Ovary (tissue), 9 donors: ENCODE data around the gene BAZ2B. TPM values are rescaled to one million over a fixed set of nuclear protein-coding genes. Genes with fewer than 3 reads are reported as not detected.

Source experiments
- DNase-seq, 5 donors: peaks; one replicate each; pipeline ENCODE4 v3.0.0-alpha.2; 2019 to 2020
- H3K27ac ChIP-seq, 2 donors: fragments of 200-600 bp; one replicate each; pipeline versions ENCODE4 v1.5.1 to v1.8.0; 2019 to 2022
- H3K27me3 ChIP-seq: fragments of 200-600 bp; one replicate; pipeline ENCODE4 v1.8.0; 2022
- H3K36me3 ChIP-seq: fragments of 200-600 bp; sonication (generic); one replicate; pipeline ENCODE4 v1.5.1; 2019
- H3K4me1 ChIP-seq: one replicate; pipeline ENCODE4 v1.8.1; 2013; ENCODE audit warnings: mild to moderate bottlenecking, moderate library complexity; ENCODE audit not compliant: insufficient read depth
- H3K4me3 ChIP-seq: fragments of 200-600 bp; sonication (generic); one replicate; pipeline ENCODE4 v1.5.1; 2017
- H3K9me3 ChIP-seq, 2 donors: fragments of 200-600 bp in 1 of 2; sonication (generic) in 1 of 2; one replicate each; pipeline versions ENCODE4 v1.5.1 to v1.8.1; 2013 to 2019; ENCODE audit warnings: mild to moderate bottlenecking in 1 of 2, moderate library complexity in 1 of 2
- CTCF ChIP-seq, 3 donors: fragments of 450-650 bp in 2 of 3; fragments of 200-600 bp in 1 of 3; IDR thresholded peaks; one replicate each; pipeline versions ENCODE4 v1.5.1 to v1.8.0; 2016 to 2022; ENCODE audit warnings: antibody characterized with exemption in 3 of 3, mild to moderate bottlenecking in 1 of 3
- EP300 ChIP-seq: sonication (generic); formaldehyde crosslinking; IDR thresholded peaks from one replicate; pipeline ENCODE4 v1.6.1; 2017; ENCODE audit warnings: antibody characterized with exemption
- POLR2A ChIP-seq: fragments of 450-650 bp; IDR thresholded peaks from one replicate; pipeline ENCODE4 v1.6.1; 2017; ENCODE audit warnings: antibody characterized with exemption, mild to moderate bottlenecking, moderate library complexity
- WGBS, 3 donors: extraction: QIAGEN DNeasy Blood & Tissue Kit in 1 of 3; methylation state at CpG; one replicate each; pipeline versions ENCODE4 v1.1.5 to v1.1.7; 2013 to 2017; 5-methylcytosine and 5-hydroxymethylcytosine counted together
- intact Hi-C, 4 donors: fragments of 100-400 bp; cut with DNase I; formaldehyde crosslinking; loops; one replicate each; pipeline versions ENCODE4 v1.11.0 to v1.15.1; 2022 to 2023
- polyA plus RNA-seq, 2 donors: library from polyadenylated mRNA; stranded (reverse); fragments of 200-250 nt in 1 of 2; fragments of 350-450 nt in 1 of 2; fragmentation: Illumina TruSeq in 1 of 2; extraction: RNeasy Lipid Tissue Mini Kit (QIAGEN cat#74804) in 1 of 2; gene quantifications; one replicate each; pipeline ENCODE4 v1.2.3, GENCODE V29; 2013 to 2014
- total RNA-seq, 7 donors: library from RNA; depleted of rRNA in 2 of 7; stranded (reverse); fragments of >200 nt in 2 of 7; fragmentation: NEBNext Ultra II Directional in 3 of 7; extraction: Animal tissue kit (Norgen Biotek cat#: 25700) in 3 of 7; gene quantifications; one replicate each; pipeline versions ENCODE4 v1.1.0 to v1.2.4, GENCODE V29; 2016 to 2023
- donor health status: DM: no; HTN: no; CAD: no; lungs with moderate emphysema.
- donor health status: DM: no; HTN: no; CAD: no.
- donor health status: Bipolar disorder and iron deficiency.
- donor health status: DM: yes; HTN: yes; CAD: no.
- donor health status: DM: no; HTN: no; CAD: no.
- donor health status: DM: yes; HTN: yes; CAD: no.

Gene BAZ2B
- total and polyA plus RNA-seq, 9 donors: 31.8 to 131 (median 99.4) TPM

GRCh38 chr2:159620796-159621195 lies 4.4 kb upstream of the BAZ2B start:
- WGBS, 3 donors: 95 to 99% (median 99%) methylated on average over 2 of the region's 2 CpGs
- intact Hi-C loops: no loop called here
- Histone ChIP-seq H3K9me3 (no peaks in the 10 kb centered on the region), H3K27me3 (peaks cover 2% of the 10 kb centered on the region), H3K36me3 (no peaks in the 10 kb centered on the region), H3K4me1 (no peaks in the 10 kb centered on the region), H3K4me3 (no peak overlapping the region), H3K27ac (no peak overlapping the region)
- no peak for DNase-seq
- TF ChIP-seq EP300 (no peak), CTCF (IDR thresholded peaks at IDR 0.05) (no peak), POLR2A (no peak)

- Histone ChIP-seq H3K27ac (no peak overlapping the region), H3K4me3 (peak overlapping the region; percentile 72), H3K36me3 (no peaks in the 10 kb centered on the region), H3K27me3 (peaks cover 2% of the 10 kb centered on the region), H3K4me1 (no peaks in the 10 kb centered on the region), H3K9me3 (no peaks in the 10 kb centered on the region)
- DNase-seq: no peak
- intact Hi-C loops: loop anchor here in 2 of 4 donors (5.0 kb wide), 1 partner anchor 95 kb away; the partner anchor contains the start of gene MARCHF7 (in 2 of the 2)
- no peak for TF ChIP-seq CTCF (IDR thresholded peaks at IDR 0.05)
- no peak for TF ChIP-seq EP300
- TF ChIP-seq POLR2A: no peak
- WGBS, 3 donors: 14 to 30% (median 24%) methylated on average over 2 of the region's 2 CpGs
Observed at GRCh38 chr2:159617646-159618045, 1.3 kb upstream of the BAZ2B start.

DNA sequence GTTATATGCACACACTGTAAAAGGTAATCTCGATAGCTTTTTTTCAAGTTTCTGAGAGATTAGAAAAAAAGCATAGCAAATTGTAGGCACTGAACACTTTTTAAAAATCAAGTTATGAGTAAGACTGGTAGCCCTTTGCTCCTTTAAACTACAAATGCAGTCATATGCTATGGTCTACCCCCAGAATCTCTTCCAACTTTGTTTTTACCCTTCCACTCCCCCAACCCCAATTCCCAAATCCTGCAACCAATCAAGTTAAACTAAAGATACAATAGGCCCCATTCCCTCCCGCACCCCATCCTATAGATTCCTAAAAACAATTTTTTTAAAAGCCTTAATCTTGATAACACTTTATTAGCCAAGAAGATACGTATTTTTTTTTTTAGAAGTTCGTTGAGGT lies 752 bp upstream of the BAZ2B start:
- WGBS, 3 donors: 42 to 54% (median 45%) methylated on average over 4 of the region's 4 CpGs
- Histone ChIP-seq H3K9me3 (no peaks in the 10 kb centered on the region), H3K4me1 (no peaks in the 10 kb centered on the region), H3K36me3 (no peaks in the 10 kb centered on the region), H3K27me3 (peaks cover 2% of the 10 kb centered on the region), H3K4me3 (peak overlapping the region; percentile 72), H3K27ac (peak overlapping the region in 1 of 2 donors; percentile 98)
- TF ChIP-seq POLR2A (no peak), EP300 (no peak)
- intact Hi-C loops: loop anchor here in 2 of 4 donors (5.0 kb wide), 1 partner anchor 95 kb away; the partner anchor contains the start of gene MARCHF7 (in 2 of the 2)
- no peak for DNase-seq

- TF ChIP-seq EP300 (no peak), CTCF (IDR thresholded peaks at IDR 0.05) (no peak), POLR2A (peak; percentile 58)
- WGBS, 3 donors: 0 to 1% (median 0%) methylated on average over 65 to 66 of the region's 66 CpGs
- Histone ChIP-seq H3K27ac (peak overlapping the region; percentile 94 to 98), H3K4me3 (peak overlapping the region; percentile 72), H3K27me3 (peaks cover 2% of the 10 kb centered on the region), H3K9me3 (no peaks in the 10 kb centered on the region), H3K4me1 (no peaks in the 10 kb centered on the region), H3K36me3 (no peaks in the 10 kb centered on the region)
- intact Hi-C loops: loop anchor here in 2 of 4 donors (5.0 kb wide), 1 partner anchor 97 kb away; the partner anchor contains the start of gene MARCHF7 (in 2 of the 2)
- peak; percentile 91 to 94 (median 93) for DNase-seq
Observed at GRCh38 chr2:159615367-159616285, 722 bp downstream of the BAZ2B start.
